A549 (cell line): ENCODE measurements around the gene DHX8. TPM values are rescaled to one million over a fixed set of nuclear protein-coding genes. Genes with fewer than 3 reads are reported as not detected.

Experiments
- ATAC-seq, 2 experiments: fragments of 200-7000 bp in 1 of 2; fragments of >200 bp in 1 of 2; cut with Nextera tagmentation in 1 of 2; cut with Tn5 transposase in 1 of 2; 3 replicates each; pipeline versions ENCODE4 v1.8.0 to v1.9.1; 2018 to 2020; ENCODE audit warnings: mild to moderate bottlenecking in 1 of 2, moderate library complexity in 1 of 2
- CTCF ChIA-PET: fragments of 300-600 bp; sonication (Branson Sonifier 250); formaldehyde crosslinking; extraction: SDS; loops from one replicate; lab custom pipeline; 2021; ENCODE audit warnings: antibody characterized with exemption, inconsistent platforms; lab: Yijun Ruan, JAX
- POLR2A ChIA-PET: fragments of 350-600 bp; formaldehyde crosslinking; extraction: SDS; loops from one replicate; lab custom pipeline; 2021; ENCODE audit warnings: antibody characterized with exemption, inconsistent platforms; lab: Yijun Ruan, JAX
- DNase-seq, 2 experiments: peaks; one replicate each; pipeline versions ENCODE4 v3.0.0 to v3.0.0-alpha.2; 2011 to 2016; ENCODE audit warnings: low read depth in 1 of 2, low spot score in 1 of 2
- FAIRE-seq: peaks from 2 replicates; lab custom pipeline; 2011; peaks lifted over from hg19 to GRCh38; lab: Jason Lieb, UNC
- H3K27ac ChIP-seq, 2 experiments: fragments of >200 bp; sonication (Bioruptor Twin); formaldehyde crosslinking; 3 replicates each; pipeline ENCODE4 v1.5.1; 2016 to 2017
- H3K4me1 ChIP-seq: fragments of >200 bp; sonication (Bioruptor Twin); formaldehyde crosslinking; 3 replicates; pipeline ENCODE4 v1.6.1; 2016
- H3K4me2 ChIP-seq: fragments of >200 bp; sonication (Bioruptor Twin); formaldehyde crosslinking; 3 replicates; pipeline ENCODE4 v1.6.1; 2016
- H3K4me3 ChIP-seq: fragments of >200 bp; sonication (Bioruptor Twin); formaldehyde crosslinking; 3 replicates; pipeline ENCODE4 v1.5.1; 2016
- H3K9me3 ChIP-seq: fragments of >200 bp; sonication (Bioruptor Twin); formaldehyde crosslinking; 3 replicates; pipeline ENCODE4 v1.6.1; 2016
- CBX2 ChIP-seq: fragments of 200-600 bp; sonication (generic); IDR thresholded peaks from 2 replicates; pipeline ENCODE4 v1.6.1; 2016; ENCODE audit warnings: low read depth, mild to moderate bottlenecking, borderline replicate concordance
- CBX8 ChIP-seq: fragments of 200-600 bp; sonication (generic); IDR thresholded peaks from 2 replicates; pipeline ENCODE4 v1.6.1; 2016
- CHD4 ChIP-seq: fragments of 200-600 bp; sonication (generic); IDR thresholded peaks from 2 replicates; pipeline ENCODE4 v1.6.1; 2016; ENCODE audit warnings: antibody characterized with exemption, mild to moderate bottlenecking, borderline replicate concordance
- EHF ChIP-seq: fragments of 250-450 bp; sonication (Bioruptor Pico); IDR thresholded peaks from 2 replicates; pipeline ENCODE4 v1.5.0; 2020; ENCODE audit warnings: mild to moderate bottlenecking
- EP300 ChIP-seq, 2 experiments: fragments of >200 bp; sonication (Bioruptor Twin); formaldehyde crosslinking; IDR thresholded peaks; 2 replicates in 1 of 2; 3 replicates in 1 of 2; pipeline ENCODE4 v1.6.1; 2016 to 2017
- ESRRA ChIP-seq: fragments of 150-350 bp; IDR thresholded peaks from 2 replicates; pipeline ENCODE4 v1.6.1; 2014; ENCODE audit warnings: mild to moderate bottlenecking, low read length, borderline replicate concordance
- FOSB ChIP-seq: fragments of 250-450 bp; sonication (Bioruptor Pico); IDR thresholded peaks from 2 replicates; pipeline ENCODE4 v1.5.0; 2020; ENCODE audit warnings: mild to moderate bottlenecking, moderate library complexity
- GATA3 ChIP-seq: IDR thresholded peaks from 2 replicates; pipeline ENCODE4 v1.6.1; 2012; ENCODE audit warnings: borderline replicate concordance
- HDAC2 ChIP-seq: fragments of 200-600 bp; sonication (generic); IDR thresholded peaks from 2 replicates; pipeline ENCODE4 v1.6.1; 2016
- HEYL ChIP-seq: fragments of 250-450 bp; sonication (Bioruptor Pico); IDR thresholded peaks from 2 replicates; pipeline ENCODE4 v1.8.0; 2021; ENCODE audit warnings: mild to moderate bottlenecking, moderate library complexity
- HOXA7 ChIP-seq: fragments of 250-450 bp; sonication (Bioruptor Pico); IDR thresholded peaks from 2 replicates; pipeline ENCODE4 v1.5.0; 2020; ENCODE audit warnings: mild to moderate bottlenecking, moderate library complexity
- JUN ChIP-seq, 2 experiments: fragments of >200 bp; sonication (Bioruptor Twin); formaldehyde crosslinking; IDR thresholded peaks; 2 replicates in 1 of 2; 3 replicates in 1 of 2; pipeline ENCODE4 v1.6.1; 2016 to 2017
- JUNB ChIP-seq: fragments of >200 bp; sonication (Bioruptor Twin); formaldehyde crosslinking; IDR thresholded peaks from 2 replicates; pipeline ENCODE4 v1.6.1; 2016
- KDM5A ChIP-seq: fragments of 200-600 bp; sonication (generic); IDR thresholded peaks from 2 replicates; pipeline ENCODE4 v1.6.1; 2016; ENCODE audit warnings: antibody characterized with exemption, mild to moderate bottlenecking
- MYC ChIP-seq: IDR thresholded peaks from 2 replicates; pipeline ENCODE4 v1.6.1; 2012; ENCODE audit warnings: mild to moderate bottlenecking, inconsistent platforms, low read length, improper control_type of control experiment, borderline replicate concordance
- NPAS2 ChIP-seq: fragments of 250-450 bp; sonication (Bioruptor Pico); IDR thresholded peaks from 2 replicates; pipeline ENCODE4 v1.8.0; 2022; ENCODE audit warnings: mild to moderate bottlenecking, moderate library complexity, borderline replicate concordance
- PHF8 ChIP-seq: fragments of 200-600 bp; sonication (generic); IDR thresholded peaks from 2 replicates; pipeline ENCODE4 v1.6.1; 2016; ENCODE audit warnings: low read depth, mild to moderate bottlenecking, antibody characterized with exemption, moderate library complexity, borderline replicate concordance
- POLR2AphosphoS2 ChIP-seq: conservative IDR thresholded peaks from 2 replicates; pipeline ENCODE4 v1.6.1; 2012; ENCODE audit warnings: low read length, improper control_type of control experiment, inconsistent platforms
- RNF2 ChIP-seq: fragments of 200-600 bp; sonication (generic); IDR thresholded peaks from 2 replicates; pipeline ENCODE4 v1.6.1; 2016; ENCODE audit warnings: low read depth, mild to moderate bottlenecking, antibody characterized with exemption, moderate library complexity, borderline replicate concordance
- SMC3 ChIP-seq: fragments of >200 bp; sonication (Bioruptor Twin); formaldehyde crosslinking; IDR thresholded peaks from 3 replicates; pipeline ENCODE4 v1.6.1; 2018; ENCODE audit warnings: inconsistent platforms
- TP53 ChIP-seq: fragments of 250-450 bp; sonication (Bioruptor Pico); IDR thresholded peaks from 2 replicates; pipeline ENCODE4 v1.5.0; 2021; ENCODE audit warnings: mild to moderate bottlenecking, moderate library complexity
- ZC3H11A ChIP-seq: fragments of 450-650 bp; IDR thresholded peaks from 2 replicates; pipeline ENCODE4 v1.6.1; 2014; ENCODE audit warnings: antibody characterized with exemption, mild to moderate bottlenecking
- WGBS: methylation state at CpG from one replicate; pipeline ENCODE4 v1.1.6; 2017; ENCODE audit errors: missing lambda C conversion rate; 5-methylcytosine and 5-hydroxymethylcytosine counted together
- polyA plus RNA-seq, 4 experiments: library from polyadenylated mRNA; depleted of rRNA in 3 of 4; stranded (reverse); fragments of >200 nt; fragmentation: RNase III in 1 of 4; extraction: RNeasy Plus Mini Kit Qiagen cat#74134 plus additional on column Dnase treatment in 1 of 4; gene quantifications; 2 replicates in 3 of 4; 3 replicates in 1 of 4; pipeline ENCODE4 v1.2.3, GENCODE V29; 2011 to 2017
- TF ChIP-seq, protein P1 (sequence below): IDR thresholded peaks from 2 replicates; pipeline ENCODE4 v1.6.1; 2012
- TF ChIP-seq, protein P2 (sequence below): fragments of 200-600 bp; sonication (generic); IDR thresholded peaks from 2 replicates; pipeline ENCODE4 v1.6.1; 2016; ENCODE audit warnings: antibody characterized with exemption, mild to moderate bottlenecking, moderate library complexity
- TF ChIP-seq, protein P3 (sequence below): fragments of 250-450 bp; sonication (Bioruptor Pico); IDR thresholded peaks from 2 replicates; pipeline ENCODE4 v1.5.0; 2021; ENCODE audit warnings: mild to moderate bottlenecking, moderate library complexity, borderline replicate concordance

DHX8 gene
- polyA plus RNA-seq, 2 of the 4 experiments (the other 2 are of a cell fraction): 33.2 to 66.0 TPM

DNA sequence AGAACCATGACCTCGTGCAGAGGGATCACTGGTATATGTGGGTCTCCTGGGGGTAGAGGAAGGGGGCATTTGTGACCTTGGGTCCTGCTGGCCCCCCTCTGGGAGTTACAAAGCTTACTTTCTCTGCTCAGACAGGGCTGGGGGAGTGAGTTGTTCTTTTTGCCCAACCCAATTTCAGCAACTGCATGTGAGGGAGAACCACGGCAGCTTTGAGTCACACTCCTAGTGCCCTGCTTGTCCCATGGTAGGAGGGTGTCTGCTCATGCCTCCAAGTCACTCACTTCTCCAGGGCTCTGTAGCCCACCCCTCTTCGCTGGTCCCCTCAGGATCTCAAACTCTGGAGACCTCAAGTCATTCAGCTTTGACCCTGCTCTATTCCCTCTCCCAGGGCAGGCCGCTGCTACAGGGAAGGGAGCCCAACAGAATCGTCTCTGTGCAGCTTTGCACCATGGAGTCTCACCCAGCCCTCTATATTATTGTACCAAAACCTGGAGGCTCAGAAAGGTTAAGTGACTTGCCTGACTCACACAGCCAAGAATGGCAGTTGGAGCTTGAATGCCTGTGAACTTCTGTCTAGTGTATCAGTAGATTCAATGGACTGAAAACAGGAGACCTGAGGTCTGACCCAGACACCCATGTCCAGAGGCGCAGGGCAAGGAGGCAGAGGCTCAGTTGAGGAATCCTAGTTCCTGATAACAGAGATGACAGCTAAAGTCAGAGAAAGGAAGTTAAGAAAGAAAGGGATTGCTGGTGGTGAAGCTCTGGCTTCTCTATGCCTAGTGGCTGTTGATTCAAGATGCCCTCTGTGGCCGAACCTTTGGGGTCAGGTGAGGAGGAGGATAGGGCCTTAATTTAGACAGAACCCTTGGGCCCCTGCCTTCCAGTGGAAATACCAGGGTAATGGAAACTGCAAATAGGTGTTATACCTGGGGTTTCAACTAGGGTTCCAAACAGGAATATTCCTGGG, 77.0 kb downstream of the DHX8 start:
- no peak for DNase-seq
- peak overlapping the region in 1 of 2 experiments; percentile 57; a peak in 2 of 6 replicates for H3K27ac ChIP-seq
- ATAC-seq: no peak
- TF ChIP-seq GATA3: no peak
- TF ChIP-seq POLR2AphosphoS2: no peak
- TF ChIP-seq TP53 (CRISPR knock-in tag): no peak
- TF ChIP-seq JUNB: no peak
- TF ChIP-seq ESRRA: no peak
- no peak for TF ChIP-seq HDAC2
- TF ChIP-seq HOXA7 (CRISPR knock-in tag): no peak
- TF ChIP-seq SMC3: no peak
- TF ChIP-seq JUN (IDR thresholded peaks at IDR 0.05): no peak
- TF ChIP-seq, protein P1, sequence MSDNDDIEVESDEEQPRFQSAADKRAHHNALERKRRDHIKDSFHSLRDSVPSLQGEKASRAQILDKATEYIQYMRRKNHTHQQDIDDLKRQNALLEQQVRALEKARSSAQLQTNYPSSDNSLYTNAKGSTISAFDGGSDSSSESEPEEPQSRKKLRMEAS: no peak
- TF ChIP-seq EHF (CRISPR knock-in tag): no peak
- no peak for TF ChIP-seq NPAS2
- TF ChIP-seq MYC: no peak
- TF ChIP-seq CBX8: no peak
- TF ChIP-seq CHD4: no peak
- no peak for TF ChIP-seq PHF8
- 82% methylated on average over 7 of the region's 7 CpGs for WGBS
- CTCF ChIA-PET: interaction anchor here (0.6 to 10.2 kb wide), 7 partner anchors 9 to 205 kb away, joined by 3 to 88 read pairs (median 4); partner anchors contain the start of gene DHX8
- H3K4me3 ChIP-seq: no peak overlapping the region
- no peak for FAIRE-seq
- POLR2A ChIA-PET: interaction anchor here (0.5 kb wide), 1 partner anchor 192 kb away, joined by 3 read pairs; no protein-coding TSS in a partner anchor
- H3K9me3 ChIP-seq: no peaks in the 10 kb centered on the region
- no peak overlapping the region for H3K4me2 ChIP-seq
- H3K4me1 ChIP-seq: peaks cover 15% of the 10 kb centered on the region

DNA sequence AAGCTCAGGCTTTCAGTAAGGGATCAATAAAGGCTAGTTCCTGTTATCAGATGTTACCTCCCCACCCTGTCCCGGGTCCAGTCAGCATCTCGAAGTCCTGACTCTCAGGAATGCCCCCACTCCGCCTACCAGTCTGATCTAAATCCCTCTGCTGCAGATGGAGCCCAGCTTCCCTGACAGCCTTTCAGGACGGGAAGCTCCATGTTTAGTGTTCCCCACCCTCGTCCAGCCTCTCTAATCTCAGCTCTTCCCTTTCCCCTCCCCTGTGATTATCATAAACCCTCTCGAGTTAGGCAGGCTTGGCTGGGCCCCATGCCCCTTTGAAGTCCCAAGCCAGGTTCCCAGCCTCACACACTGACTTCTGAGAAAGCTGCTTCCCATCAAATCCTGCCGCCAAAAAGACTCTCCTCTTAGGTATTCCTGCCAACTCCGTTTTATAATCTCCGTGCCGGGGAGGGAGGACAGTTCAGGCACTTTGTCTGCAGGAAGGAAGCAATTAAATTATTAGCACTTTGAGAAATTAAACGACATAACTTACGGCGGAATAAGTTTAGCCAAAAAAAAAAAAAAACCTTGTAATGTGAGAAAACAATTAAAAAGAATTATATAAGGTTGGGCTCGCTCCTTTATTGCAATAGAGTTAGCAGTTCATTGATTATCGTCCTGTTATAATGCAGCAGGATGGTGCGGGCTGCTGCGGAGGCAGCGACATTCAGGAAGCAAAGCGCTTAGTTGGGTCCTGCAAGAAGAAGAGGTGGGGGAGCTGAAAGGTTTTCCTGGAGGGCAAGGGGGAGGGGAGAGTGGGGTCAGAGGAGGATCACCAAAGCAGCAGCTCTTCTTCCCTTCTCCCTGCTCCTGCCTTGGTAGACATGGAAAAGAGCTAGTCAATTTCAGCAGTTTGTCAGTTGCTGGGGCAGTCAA, 79.2 kb downstream of the DHX8 start:
- Histone ChIP-seq H3K9me3 (no peaks in the 10 kb centered on the region), H3K27ac (no peak overlapping the region; a peak in 1 of 6 replicates), H3K4me3 (no peak overlapping the region), H3K4me1 (0 out of 3 replicates have a peak, but pooled peaks cover 3% of the 10 kb centered on the region), H3K4me2 (no peak overlapping the region)
- DNase-seq (no peak), ATAC-seq (no peak), FAIRE-seq (no peak)
- TF ChIP-seq RNF2 (no peak), HOXA7 (CRISPR knock-in tag) (no peak), SMC3 (no peak), EP300 (IDR thresholded peaks at IDR 0.05) (no peak), ZC3H11A (no peak), CBX2 (no peak), KDM5A (no peak), FOSB (CRISPR knock-in tag) (no peak), HEYL (no peak), JUN (IDR thresholded peaks at IDR 0.05) (no peak)
- TF ChIP-seq, protein P1: no peak
- TF ChIP-seq, protein P2, sequence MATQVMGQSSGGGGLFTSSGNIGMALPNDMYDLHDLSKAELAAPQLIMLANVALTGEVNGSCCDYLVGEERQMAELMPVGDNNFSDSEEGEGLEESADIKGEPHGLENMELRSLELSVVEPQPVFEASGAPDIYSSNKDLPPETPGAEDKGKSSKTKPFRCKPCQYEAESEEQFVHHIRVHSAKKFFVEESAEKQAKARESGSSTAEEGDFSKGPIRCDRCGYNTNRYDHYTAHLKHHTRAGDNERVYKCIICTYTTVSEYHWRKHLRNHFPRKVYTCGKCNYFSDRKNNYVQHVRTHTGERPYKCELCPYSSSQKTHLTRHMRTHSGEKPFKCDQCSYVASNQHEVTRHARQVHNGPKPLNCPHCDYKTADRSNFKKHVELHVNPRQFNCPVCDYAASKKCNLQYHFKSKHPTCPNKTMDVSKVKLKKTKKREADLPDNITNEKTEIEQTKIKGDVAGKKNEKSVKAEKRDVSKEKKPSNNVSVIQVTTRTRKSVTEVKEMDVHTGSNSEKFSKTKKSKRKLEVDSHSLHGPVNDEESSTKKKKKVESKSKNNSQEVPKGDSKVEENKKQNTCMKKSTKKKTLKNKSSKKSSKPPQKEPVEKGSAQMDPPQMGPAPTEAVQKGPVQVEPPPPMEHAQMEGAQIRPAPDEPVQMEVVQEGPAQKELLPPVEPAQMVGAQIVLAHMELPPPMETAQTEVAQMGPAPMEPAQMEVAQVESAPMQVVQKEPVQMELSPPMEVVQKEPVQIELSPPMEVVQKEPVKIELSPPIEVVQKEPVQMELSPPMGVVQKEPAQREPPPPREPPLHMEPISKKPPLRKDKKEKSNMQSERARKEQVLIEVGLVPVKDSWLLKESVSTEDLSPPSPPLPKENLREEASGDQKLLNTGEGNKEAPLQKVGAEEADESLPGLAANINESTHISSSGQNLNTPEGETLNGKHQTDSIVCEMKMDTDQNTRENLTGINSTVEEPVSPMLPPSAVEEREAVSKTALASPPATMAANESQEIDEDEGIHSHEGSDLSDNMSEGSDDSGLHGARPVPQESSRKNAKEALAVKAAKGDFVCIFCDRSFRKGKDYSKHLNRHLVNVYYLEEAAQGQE: no peak
- TF ChIP-seq, protein P3, sequence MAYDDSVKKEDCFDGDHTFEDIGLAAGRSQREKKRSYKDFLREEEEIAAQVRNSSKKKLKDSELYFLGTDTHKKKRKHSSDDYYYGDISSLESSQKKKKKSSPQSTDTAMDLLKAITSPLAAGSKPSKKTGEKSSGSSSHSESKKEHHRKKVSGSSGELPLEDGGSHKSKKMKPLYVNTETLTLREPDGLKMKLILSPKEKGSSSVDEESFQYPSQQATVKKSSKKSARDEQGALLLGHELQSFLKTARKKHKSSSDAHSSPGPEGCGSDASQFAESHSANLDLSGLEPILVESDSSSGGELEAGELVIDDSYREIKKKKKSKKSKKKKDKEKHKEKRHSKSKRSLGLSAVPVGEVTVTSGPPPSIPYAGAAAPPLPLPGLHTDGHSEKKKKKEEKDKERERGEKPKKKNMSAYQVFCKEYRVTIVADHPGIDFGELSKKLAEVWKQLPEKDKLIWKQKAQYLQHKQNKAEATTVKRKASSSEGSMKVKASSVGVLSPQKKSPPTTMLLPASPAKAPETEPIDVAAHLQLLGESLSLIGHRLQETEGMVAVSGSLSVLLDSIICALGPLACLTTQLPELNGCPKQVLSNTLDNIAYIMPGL: no peak
- ChIA-PET CTCF (interaction anchor here (0.5 to 10.2 kb wide), 15 partner anchors 8 to 816 kb away, joined by 3 to 88 read pairs (median 3); partner anchors contain the start of gene DHX8), POLR2A (no interaction called here)
- 78% methylated on average over 19 of the region's 19 CpGs for WGBS
